GM19239 (cell line): Measurements from ENCODE around the gene KLF3.
"Not testable (repeated sequence)": the region's sequence is repeated elsewhere in the genome, so short reads cannot be mapped to it uniquely, and the experiment has no call there.

Source experiments
- DNase-seq: peaks from one replicate; pipeline ENCODE4 v3.0.0; 2011; ENCODE audit warnings: low spot score; ENCODE audit not compliant: insufficient read length
- FAIRE-seq: peaks from 2 replicates; lab custom pipeline; 2011; peaks lifted over from hg19 to GRCh38; lab: Jason Lieb, UNC

The KLF3 gene

DNA sequence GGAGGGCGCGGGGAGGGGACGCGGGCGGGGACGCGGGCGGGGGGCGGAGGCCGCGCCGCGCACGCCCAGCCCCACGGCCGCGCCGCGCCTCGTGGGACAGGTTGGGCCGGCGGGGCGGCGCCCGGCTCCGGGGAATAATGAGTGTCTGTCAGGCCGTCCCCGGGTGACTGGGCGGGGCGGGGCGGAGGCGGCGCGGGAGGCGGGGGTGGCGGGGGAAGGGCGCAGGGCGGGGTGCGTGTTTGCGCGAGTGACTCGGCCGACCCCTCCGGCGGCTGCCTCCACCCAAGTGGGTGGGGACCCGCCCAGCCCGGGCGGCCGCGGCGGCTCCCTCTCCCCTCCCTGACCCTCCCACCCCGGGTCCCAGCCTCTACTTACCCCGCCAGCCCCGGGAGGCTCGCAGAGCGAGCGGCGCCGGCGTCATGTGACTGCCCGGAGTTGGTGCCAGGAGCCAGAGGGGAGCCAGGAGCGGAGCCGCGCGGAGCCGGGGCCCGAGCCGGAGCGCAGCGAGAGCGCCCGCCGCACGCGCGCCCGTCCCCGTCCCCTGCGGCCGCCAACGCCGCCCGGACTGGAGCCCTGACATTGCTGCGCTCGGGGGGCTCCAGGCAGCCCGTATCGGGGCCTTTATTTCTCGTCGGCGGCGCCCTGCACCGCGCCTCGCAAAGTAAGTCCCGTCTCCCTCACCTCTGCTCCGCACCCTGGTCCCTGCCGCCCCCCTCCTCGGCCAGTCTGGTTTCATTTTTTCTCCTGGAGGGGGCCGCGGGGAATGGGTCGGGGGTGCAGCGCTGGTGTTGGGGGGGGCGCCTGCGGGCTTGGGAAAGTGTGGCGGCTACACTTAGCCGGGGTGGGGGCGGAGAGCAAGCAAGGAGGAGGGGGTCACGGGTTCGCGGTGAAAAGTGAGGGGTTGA is at the start of gene KLF3:
Gene KLF3 (plus strand): TSS at position 399 of the 905 bp plus-strand sequence. CDS start 16,427 bp downstream, outside the sequence.
- FAIRE-seq: no peak
- DNase-seq: peak; percentile 84

DNA sequence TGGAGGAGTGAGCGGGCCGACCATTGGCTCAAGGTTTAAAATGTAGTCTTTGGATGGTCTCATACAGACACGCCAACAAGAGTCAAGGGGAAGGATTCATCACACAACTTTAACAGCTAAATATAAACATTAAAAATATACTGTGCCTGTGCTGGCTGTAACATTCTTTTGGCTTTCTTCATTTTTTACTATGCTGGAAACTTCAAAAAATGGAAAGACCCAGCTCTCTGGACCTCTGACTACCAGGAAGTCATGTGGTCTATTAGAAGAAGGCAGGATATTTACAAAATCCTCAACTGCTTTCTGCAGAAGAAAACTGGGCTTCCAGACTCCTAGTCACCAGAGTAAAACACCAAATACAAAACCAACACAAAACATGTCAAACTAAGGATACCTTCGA is 49.8 kb upstream of the KLF3 start:
- FAIRE-seq: no peak
- no peak for DNase-seq

DNA sequence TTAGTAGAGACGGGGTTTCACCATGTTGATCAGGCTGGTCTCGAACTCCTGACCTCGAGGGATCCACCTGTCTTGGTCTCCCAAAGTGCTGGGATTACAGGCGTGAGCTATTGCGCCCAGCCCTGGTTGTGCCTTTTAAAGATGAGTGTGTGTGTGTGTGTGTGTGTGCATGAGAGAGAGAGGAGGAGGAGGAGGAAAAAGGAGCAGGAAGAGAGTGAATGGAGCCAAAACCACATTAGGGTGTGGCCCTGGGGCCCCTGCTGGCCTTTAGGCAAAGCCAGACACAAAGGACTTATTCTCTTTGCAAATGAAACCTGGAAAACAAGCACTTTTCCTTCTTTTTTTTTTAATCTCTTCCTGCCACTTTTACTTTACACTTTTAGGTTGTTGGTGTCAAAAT is 48.2 kb upstream of the KLF3 start:
- FAIRE-seq: no peak
- DNase-seq: no peak

DNA sequence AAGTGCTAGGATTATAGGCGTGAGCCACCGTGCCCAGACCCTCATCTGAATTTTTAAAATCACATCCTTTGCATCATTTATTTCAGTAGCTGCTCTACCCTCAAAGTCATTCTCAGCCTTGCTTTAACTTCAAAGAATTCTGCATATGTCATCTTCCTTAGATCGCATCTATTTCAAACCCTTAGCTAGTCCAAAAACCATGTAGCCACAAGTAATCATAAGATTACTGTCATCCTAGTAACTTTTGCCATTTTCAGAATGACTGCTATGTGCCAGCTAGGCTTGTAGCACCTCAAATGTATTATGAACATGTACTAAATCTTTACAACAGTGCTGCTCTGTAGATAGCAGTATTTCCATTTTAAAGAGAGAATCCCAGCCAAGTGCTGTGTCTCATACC is 45.5 kb upstream of the KLF3 start:
- FAIRE-seq (no peak), DNase-seq (no peak)

DNA sequence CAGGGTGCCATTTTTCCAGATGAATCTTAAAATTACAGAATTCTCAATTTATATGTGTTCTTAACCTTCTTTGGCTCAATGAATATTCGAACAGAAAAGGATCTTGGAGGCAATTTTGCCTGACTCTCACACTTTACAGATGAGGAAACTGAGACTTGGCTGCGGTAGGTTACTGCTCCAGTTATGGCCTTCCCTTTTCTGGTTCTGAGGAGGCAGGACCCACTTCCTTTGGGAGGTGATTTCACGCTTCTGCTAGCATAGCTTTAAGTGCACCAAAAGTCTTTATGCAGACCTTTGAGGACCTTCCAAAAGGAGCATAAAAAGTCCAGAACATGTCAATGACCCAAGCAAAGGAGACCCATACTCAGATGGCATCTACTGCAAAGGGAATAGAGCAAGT is 44.7 kb upstream of the KLF3 start:
- DNase-seq (no peak), FAIRE-seq (no peak)

DNA sequence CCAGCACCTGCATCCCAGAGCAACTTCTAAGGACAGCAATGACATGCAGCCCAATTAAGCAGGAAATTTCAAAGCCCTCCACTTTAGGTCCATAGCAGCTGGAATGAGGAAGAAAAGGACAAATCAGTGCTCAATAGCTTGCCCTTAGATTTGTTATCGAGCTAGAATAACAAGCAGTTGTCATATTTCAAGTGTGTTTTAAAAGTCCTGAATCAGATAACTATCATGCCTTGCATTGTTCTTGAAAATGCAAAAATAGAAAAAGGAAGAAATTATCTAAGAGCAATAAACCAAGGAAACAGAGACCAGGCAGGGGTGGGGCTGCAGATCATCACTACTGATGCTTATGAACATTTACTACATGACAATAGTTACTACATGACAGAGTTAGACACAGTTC is 43.9 kb upstream of the KLF3 start:
- FAIRE-seq (no peak), DNase-seq (no peak)

DNA sequence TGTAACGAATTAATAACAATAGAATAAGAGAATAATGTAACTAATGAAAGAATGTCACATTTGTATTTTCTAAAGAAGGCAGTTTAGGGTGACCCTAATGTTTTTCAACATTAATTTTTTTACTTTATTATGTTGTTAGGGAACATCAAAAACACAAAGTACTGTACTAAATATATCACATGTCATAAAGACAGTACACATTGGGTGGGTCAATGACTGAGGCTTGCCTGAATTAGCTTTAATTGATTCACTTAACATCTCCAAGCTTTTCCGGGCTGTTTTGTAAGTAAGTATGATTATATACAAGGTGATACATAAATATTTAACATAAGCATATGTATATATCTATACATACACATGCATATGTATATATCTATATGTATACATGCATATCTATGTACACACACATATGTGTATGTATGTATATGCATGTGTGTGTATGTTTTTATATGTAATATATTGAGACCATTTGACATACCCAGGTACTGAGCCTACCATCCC is 43.4 kb upstream of the KLF3 start:
- no peak for DNase-seq
- no peak for FAIRE-seq

DNA sequence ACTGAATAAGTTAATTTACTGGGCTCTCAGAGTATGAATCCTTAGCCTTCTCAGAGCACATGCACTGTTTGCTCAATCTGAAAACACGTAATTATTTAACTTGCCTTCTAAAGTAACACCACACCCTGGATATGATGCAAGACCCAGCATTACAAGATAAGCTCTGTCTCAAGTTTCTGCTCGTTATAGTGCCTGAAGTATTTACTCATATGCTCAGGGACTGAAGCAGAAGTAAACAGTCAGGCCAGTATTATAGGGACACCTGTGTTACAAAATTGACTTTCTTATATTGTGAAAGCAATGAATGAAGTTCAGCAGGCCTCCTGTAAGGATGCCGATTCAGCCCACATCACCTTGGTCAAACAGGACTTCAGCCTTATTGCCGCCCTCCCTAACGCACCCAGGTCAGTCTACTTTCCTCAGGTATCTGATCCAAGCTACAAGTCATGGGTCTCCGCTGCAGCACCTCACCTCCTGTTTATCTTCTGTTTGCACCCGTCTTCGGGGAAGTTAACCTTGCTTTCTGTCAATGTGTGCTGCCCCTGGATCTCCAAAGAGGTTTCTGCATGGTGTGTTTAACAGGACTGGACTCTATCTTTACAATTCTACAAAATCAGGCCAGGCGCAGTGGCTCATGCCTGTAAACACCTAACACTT is 42.8 kb upstream of the KLF3 start:
- FAIRE-seq (no peak), DNase-seq (no peak)

DNA sequence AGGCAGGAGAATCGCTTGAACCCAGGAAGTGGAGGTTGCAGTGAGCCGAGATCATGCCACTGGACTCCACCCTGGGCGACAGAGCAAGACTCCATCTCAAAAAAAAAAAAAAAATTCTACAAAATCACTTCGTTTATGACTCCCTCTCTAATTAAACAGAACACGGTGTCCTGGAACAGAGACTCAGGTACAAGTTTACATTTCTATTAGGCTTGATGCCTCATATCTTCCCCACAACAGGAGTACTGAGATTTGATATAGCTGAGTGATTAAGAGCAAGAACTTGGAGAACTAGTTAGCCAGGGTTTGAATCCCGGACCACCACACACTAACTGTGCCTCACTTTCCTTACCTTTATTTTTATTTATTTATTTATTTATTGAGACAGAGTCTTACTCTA is 42.2 kb upstream of the KLF3 start:
- no peak for FAIRE-seq
- DNase-seq: no peak

DNA sequence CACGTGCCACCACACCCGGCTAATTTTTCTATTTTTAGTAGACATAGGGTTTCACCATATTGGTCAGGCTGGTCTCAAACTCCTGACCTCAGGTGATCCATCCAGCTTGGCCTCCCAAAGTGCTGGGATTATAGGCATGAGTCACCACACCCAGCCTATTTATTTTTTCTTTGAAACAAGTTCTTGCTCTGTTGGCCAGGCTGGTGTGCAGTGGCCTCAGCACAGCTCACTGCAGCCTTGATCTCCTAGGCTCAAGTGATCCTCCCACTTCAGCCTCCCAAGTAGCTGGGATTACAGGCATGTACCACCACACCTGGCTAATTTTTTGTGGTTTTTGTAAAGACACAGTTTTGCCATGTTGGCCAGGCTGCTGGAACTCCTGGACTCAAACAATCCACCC is 41.7 kb upstream of the KLF3 start:
- DNase-seq, FAIRE-seq: not testable (repeated sequence)

DNA sequence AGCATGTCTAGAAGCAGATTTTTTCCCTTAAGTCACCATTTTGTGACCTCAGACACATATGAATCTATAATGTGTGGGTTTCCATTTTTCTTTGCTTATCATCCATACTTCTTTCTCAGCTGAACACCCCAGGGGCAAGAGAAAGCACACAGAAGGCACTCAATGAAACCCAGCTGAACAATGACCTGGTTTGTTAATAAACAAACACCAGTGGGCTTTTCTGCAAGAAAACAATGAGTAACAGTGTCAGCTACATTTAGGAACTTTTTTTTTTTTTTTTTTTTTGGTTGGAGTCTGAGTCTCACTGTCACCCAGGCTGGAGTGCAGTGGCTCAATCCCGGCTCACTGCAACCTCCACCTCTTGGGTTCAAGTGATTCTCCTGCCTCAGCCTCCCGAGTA is 40.7 kb upstream of the KLF3 start:
- no peak for FAIRE-seq
- no peak for DNase-seq

DNA sequence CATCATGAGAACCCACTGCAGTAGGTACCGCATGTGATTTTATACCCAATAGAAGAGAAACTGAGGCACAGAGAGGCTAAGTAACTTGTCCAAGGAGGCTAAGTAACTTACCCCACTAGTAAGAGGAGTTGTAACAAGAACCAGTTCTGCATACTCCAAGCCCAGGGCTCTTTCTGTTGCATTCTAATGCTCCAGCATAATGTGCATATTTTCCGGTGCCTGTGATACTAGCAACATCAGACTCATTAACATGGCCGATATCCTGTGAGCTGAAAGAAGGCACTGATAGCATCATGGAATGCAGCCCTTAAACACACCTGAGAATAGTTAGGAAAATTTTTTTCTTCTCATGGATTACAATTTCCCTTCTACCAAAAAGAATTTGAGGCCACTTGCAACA is 39.7 kb upstream of the KLF3 start:
- FAIRE-seq (no peak), DNase-seq (no peak)

DNA sequence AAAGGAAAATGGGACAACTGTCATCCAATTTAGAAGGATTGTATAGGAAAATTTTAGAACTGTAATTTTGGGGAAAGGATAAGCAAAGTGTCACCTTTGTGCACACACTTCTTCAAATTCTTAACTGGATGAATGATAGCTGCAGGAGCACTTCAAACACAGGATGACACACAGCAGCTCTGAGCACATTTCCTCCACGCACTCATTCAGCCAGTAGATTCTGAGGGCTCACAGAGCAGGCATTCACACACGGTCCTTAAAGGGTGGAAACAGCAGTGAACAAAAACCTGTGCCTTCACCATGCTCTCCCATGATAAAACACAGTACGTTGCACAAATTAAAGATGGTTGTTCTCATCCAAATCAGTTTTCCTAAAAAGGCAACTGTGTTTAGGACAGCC is 38.5 kb upstream of the KLF3 start:
- FAIRE-seq (no peak), DNase-seq (no peak)

DNA sequence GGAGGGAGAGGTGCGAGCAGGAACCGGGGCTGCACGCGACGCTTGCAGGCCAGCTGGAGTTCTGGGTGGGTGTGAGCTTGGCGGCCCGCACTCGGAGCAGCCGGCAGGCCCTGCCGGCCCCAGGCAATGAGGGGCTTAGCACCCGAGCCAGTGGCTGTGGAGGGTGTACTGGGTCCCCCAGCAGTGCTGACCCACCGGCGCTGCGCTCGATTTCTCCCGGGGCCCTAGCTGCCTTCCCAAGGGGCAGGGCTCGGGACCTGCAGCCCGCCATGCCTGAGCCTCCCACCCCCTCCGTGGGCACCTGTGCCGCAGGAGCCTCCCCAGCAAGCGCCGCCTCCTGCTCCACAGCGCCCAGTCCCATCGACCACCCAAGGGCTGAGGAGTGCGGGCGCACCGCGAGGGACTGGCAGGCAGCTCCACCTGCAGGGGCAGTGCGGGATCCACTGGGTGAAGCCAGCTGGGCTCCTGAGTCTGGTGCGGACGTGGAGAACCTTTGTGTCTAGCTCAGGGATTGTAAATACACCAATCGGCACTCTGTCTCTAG is 37.0 kb upstream of the KLF3 start:
- not testable (repeated sequence) for DNase-seq, FAIRE-seq

DNA sequence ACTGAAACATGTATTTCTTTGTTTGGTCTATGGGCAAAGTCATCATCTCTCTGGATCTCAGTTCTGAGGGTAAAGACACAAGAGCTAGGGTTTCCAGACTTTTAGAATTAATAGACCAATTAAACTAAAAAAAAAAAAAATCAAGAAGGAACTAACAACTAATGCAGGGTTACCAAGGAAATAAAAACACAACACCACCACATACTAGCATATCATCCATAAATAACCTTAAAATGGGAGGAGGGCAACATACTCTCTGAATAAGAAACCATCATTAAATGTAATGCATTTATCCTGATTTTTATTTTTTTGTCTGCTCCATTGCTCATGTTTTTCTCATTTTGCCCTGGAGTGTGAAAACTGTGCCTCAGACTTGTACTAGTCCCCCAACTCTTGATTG is 33.5 kb upstream of the KLF3 start:
- no peak for DNase-seq
- no peak for FAIRE-seq

DNA sequence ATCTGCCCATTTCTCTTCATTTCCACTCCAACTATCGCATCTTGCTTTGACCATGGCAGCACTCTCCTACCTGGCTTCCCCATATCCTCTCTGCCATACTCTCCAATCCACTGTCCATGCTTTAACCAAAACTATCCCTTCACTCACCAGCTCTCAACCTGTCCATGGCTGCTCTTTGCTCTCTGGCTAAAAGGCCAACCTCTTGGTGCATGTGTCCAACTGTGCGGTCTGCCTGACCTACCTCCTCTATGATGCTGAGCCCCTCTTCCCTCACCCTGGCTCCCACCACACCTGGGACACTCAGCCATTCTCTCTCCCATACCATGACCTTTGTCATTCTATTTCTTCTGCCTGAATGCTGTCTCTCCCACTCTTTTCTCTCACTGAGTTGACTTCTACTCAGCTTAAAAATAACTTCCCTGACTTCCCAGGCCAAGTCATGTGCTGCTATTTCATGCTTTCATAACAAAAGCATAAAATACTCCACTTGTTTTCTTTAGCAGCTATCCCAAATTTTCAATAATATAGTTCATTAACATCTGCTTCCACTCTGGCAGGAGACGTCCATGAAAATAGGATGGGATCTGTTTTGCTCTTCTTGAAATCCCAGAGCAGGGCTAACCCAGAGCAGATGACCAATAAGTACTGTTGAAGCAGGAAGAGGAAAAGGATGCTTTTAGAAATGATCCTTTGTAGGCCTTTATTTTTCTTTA is 29.8 kb upstream of the KLF3 start:
- FAIRE-seq (no peak), DNase-seq (no peak)

DNA sequence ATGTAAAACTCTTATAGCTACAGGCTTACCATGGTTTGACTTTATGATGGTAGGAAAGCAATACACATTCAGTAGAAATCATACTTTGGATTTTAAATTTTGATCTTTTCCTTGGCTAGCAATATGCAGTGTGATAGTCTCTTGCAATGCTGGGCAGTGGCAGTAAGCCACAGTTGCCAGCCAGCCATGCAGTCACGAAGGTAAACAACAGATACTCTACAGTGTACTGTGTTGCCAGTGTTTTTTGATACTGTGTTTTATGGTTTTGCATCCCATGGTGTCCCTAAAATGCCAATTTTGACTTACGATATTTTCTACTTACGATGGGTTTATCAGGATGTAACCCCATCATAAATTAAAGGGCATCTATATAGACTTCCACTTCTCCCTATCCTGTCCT is 24.8 kb upstream of the KLF3 start:
- no peak for FAIRE-seq
- DNase-seq: no peak

DNA sequence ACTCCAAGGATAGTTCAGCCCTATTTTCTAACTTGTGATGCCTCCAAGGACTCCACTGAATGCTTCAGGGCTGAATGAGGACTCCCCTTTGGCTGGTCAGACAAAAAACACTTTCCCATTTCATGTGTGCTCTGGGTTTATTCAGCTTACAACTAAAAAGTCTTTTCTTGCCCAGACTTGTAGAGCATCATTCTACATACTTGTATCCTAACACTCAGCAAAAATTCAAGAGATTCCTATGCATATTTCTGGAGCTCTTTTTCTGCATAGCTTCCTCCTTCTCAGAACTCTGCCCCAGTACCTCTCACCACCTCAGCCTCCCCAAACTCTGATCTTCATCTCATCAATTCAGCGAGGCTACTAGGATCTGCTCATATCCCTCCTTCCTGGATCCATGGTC is 22.2 kb upstream of the KLF3 start:
- no peak for DNase-seq
- no peak for FAIRE-seq

DNA sequence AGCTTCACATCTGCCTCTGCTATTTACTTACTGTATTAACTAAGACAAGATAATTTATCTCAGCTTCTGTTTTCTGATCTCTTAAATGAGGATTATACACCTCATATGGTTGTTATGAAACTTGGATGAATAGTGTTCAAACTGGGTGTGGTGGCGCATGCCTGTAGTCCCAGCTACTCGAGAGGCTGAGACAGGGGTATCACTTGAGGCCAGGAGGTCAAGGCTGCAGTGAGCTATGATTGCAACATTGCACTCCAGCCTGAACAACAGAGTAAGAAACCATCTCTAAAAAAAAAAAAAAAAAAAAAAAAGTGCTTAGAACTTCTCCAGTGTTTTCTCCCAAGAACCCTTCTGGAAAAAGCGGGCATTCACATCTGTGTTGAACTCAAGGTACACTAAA is 19.8 kb upstream of the KLF3 start:
- FAIRE-seq: no peak

DNA sequence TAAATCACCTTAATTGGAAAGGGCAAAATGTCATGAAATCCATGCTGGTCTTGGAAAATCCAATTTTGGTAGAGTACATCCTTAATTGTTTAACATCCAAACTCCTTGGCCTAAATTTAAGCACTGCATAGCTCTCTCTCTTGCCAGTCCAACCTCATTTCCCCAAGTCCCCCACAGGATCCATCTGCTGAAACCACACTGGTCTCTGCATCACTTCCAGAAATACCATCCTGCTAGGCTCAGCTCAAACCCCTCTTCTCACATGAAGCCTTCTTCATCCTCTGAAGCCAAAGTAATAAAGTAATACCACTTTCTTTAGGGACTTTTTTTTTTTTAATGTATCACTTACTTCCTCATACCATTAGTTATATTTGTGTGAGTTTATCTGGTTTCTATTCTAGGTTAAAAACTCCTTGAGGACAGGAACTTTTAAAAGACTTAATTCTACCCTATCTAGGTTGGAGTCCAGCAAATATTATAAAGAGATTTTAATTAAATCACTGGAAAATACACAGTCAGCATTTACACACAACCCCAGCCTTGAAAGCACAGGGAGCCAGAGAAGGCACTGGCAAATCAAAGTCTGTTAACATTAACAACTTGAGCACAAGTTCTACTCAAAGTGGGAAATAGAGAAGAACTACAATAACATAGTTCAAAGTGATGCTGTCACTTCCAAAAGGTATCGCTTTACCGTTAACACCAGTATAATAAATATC is 16.7 kb upstream of the KLF3 start:
- DNase-seq: no peak
- no peak for FAIRE-seq

More for the DNA sequence above, 19.8 kb upstream of the KLF3 start:
- no peak for DNase-seq
